ENCODE data around the gene PFN3.
A peak's percentile ranks its signal among the peaks of the same experiment; 100 is the strongest.

PFN3 gene

DNA sequence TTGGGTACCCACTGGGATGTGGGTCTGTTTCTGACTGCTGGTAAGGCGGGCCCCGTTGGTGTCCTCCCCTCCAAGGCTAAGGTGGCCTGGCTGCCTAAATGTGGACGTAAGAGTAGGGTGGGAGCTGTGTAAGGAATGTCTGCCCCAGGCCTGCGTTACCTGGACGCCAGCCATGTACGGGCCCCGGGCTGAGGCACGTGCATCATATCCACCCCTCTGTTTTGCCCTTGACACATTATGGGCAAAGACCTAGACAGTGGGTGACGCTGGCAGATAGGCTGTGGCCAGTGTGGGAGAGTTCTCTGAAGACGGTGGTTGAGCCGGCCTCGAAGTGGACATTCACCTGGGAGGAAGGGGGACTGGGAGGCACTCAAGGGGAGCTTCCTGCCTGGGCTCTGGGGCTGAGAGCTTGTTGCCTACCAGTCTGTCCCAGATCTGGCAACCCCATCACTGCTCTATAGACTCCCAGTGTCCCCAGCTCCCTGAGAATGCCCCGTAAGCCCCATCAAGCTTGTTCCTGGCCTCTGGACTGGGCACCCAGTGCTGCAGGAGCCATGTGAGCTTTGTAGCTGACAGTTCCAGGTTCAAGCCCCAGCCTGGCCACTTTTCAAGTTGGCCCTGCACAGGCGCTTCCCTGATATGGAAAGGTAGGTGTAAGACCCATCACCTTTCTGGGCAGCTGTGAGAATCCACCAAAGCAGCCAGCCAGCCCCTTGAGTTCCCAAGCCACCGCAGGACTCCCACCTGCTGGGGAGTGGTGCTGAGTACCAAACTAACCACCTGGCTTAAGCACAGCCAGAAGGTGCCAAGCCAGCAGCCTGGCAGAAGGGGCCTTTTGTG lies 42.9 kb upstream of the PFN3 start:
- no peak for DNase-seq (ENCODE audit: insufficient read length, low spot score)
- no peak for FAIRE-seq
- no peak for TF ChIP-seq POLR2A (IDR thresholded peaks at IDR 0.05; ENCODE audit: low read depth, low read length)

- DNase-seq (ENCODE audit: insufficient read length, low spot score) (no peak), FAIRE-seq (no peak)
- TF ChIP-seq POLR2A (IDR thresholded peaks at IDR 0.05; ENCODE audit: low read depth, low read length): no peak
These were observed 41.8 kb upstream of the PFN3 start for GRCh38 chr5:177442066-177442826.

DNA sequence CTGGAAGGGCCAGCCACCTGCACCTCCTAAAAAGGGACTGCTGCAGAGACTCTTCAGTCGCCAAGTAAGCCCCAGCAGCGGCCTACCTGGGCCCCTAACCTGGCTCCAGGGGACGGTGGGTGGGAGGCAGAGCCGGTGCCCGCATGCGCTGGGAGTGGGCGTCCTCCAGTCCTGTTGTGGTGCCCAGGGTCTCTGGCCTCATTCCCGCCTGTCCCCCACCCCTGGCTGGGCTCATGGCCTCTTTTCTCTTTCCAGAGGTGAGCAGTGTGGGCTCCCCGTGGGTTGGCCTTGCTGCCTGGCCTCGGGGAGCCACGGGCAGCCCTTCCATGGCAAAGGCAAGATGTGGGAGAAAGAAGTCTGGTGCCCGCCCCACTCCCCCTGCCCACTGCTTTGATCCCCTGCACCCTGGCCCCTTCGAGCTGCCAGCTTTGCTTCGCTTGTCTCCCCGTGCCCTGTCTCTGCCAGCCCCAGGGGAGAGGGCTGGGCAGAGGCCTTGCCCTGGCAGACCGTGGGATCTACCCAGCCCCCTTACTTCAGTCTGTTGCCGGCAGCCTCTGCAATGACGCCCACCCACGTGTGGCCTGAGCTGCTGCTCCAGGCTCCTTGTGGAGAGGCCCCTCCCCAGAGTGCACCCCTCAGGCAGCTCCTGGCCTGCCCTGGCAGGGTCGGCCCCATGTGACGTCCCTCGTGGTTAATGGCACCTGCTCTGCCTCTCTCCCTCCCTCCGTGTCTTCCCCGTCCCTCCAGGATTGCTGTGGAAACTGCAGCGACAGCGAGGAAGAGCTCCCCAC lies 40.7 kb upstream of the PFN3 start:
- DNase-seq (ENCODE audit: insufficient read length, low spot score) (no peak), FAIRE-seq (no peak)
- no peak for TF ChIP-seq POLR2A (IDR thresholded peaks at IDR 0.05; ENCODE audit: low read depth, low read length)

GRCh38 chr5:177440211-177440989 lies 39.9 kb upstream of the PFN3 start:
- DNase-seq (ENCODE audit: insufficient read length, low spot score): no peak
- TF ChIP-seq POLR2A (IDR thresholded peaks at IDR 0.05; ENCODE audit: low read depth, low read length): no peak
- no peak for FAIRE-seq

DNA sequence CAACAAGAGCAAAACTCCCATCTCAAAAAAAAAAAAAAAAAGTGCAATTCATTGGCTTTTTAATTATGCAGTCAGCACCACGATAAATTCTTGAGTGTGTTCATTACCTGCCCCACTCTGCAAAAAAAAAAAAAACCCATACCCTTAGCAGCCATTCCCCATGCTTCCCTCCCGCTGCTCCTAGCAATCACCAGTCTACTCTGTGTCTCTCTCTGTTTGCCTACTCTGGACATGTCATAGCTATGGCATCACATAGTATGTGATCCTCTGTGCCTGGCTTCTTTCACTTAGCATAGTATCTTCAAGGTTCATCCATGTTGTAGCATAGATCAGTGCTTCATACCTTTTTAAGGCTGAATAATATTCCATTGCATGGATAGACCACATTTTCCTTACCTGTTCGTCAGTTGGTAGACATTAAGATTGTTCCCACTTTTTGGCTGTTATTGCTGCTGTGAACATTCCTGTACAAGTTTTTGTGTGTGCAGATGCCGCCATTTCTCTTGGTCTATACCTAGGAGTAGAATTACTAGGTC lies 39.1 kb upstream of the PFN3 start:
- DNase-seq (ENCODE audit: insufficient read length, low spot score) (no peak), FAIRE-seq (no peak)
- TF ChIP-seq POLR2A (IDR thresholded peaks at IDR 0.05; ENCODE audit: low read depth, low read length): no peak

DNA sequence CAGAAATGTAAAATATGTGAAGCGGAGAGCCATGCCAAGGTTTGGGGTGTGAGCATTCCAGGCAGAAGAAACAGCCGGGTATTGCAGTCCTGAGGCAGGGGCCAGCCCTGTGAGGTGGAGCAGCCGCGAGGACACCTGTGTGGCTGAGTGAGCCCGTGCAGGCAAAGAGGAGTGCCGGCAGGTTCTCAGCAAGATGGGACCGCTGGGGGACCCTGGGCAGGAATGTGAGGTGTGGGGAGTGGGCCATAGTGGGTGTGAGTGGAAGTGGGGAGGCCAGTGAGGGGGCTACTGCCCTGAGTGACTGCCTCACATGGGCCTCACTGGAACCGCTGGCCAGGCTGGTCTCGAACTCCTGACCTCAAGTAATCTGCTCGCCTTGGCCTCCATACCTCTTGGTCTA lies 38.0 kb upstream of the PFN3 start:
- no peak for TF ChIP-seq POLR2A (IDR thresholded peaks at IDR 0.05; ENCODE audit: low read depth, low read length)
- DNase-seq (ENCODE audit: insufficient read length, low spot score): no peak
- no peak for FAIRE-seq

GRCh38 chr5:177437623-177438022 lies 37.2 kb upstream of the PFN3 start:
- DNase-seq (ENCODE audit: insufficient read length, low spot score): no peak
- TF ChIP-seq POLR2A (IDR thresholded peaks at IDR 0.05; ENCODE audit: low read depth, low read length): no peak
- FAIRE-seq: no peak

GRCh38 chr5:177435847-177436536 lies 35.5 kb upstream of the PFN3 start:
- TF ChIP-seq POLR2A (IDR thresholded peaks at IDR 0.05; ENCODE audit: low read depth, low read length): no peak
- no peak for DNase-seq (ENCODE audit: insufficient read length, low spot score)
- no peak for FAIRE-seq

GRCh38 chr5:177434942-177435738 lies 34.7 kb upstream of the PFN3 start:
- no peak for FAIRE-seq

DNA sequence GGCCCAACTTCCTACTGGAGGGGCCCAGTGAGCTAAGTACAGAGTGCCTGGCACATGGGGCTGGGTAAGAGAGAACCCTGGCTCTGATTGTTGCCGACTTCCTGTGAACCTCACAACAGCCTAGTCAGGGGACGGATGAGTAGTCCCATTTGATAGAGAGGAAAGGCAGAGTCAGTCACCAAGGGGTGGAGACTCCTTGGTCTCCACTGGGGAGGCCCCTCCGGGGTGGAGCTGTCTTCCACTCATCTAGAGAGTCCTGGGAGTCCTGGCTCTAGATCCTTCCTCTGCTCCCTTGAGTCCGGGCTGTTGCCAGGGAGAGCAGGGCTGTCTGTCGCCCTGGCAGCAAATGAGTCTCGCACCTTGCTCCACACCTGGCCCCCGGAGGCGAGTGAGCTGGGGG lies 34.0 kb upstream of the PFN3 start:
- DNase-seq (ENCODE audit: insufficient read length, low spot score) (peak; percentile 68), FAIRE-seq (no peak)
- no peak for TF ChIP-seq POLR2A (IDR thresholded peaks at IDR 0.05; ENCODE audit: low read depth, low read length)

More at GRCh38 chr5:177434942-177435738, 34.7 kb upstream of the PFN3 start:
- DNase-seq (ENCODE audit: insufficient read length, low spot score): no peak
- no peak for TF ChIP-seq POLR2A (IDR thresholded peaks at IDR 0.05; ENCODE audit: low read depth, low read length)

- DNase-seq (ENCODE audit: insufficient read length, low spot score) (no peak), FAIRE-seq (no peak)
- no peak for TF ChIP-seq POLR2A (IDR thresholded peaks at IDR 0.05; ENCODE audit: low read depth, low read length)
These were observed 33.3 kb upstream of the PFN3 start for GRCh38 chr5:177433658-177434217.
